H1 (cell line): ENCODE results near the gene ZBTB16. TPM values are rescaled to one million over a fixed set of nuclear protein-coding genes. Genes with fewer than 3 reads are reported as not detected.

Experiments used
- CTCF ChIA-PET: fragments of 300-600 bp; sonication (Branson Sonifier 250); formaldehyde crosslinking; loops from one replicate; lab custom pipeline; 2021; ENCODE audit not compliant: partially characterized antibody; lab: Charles Lee
- POLR2A ChIA-PET: fragments of 300-600 bp; sonication (Branson Sonifier 250); formaldehyde crosslinking; loops from one replicate; lab custom pipeline; 2021; ENCODE audit warnings: inconsistent platforms; ENCODE audit not compliant: partially characterized antibody; lab: Charles Lee
- DNase-seq, 2 experiments: peaks; one replicate each; pipeline versions ENCODE4 v3.0.0 to v3.0.0-alpha.2; 2010 to 2022; ENCODE audit warnings: low spot score in 2 of 2, low read depth in 1 of 2, mixed read lengths in 1 of 2
- FAIRE-seq: peaks from 2 replicates; lab custom pipeline; 2011; peaks lifted over from hg19 to GRCh38; lab: Jason Lieb, UNC
- H2AFZ ChIP-seq: 2 replicates; pipeline ENCODE4 v1.8.1; 2012; ENCODE audit warnings: low read length, inconsistent platforms
- H2AK5ac ChIP-seq: 2 replicates; pipeline ENCODE4 v1.6.1; 2013; ENCODE audit warnings: low read depth, low read length
- H2BK120ac ChIP-seq: replicated peaks from 2 replicates; pipeline ENCODE3; 2013; ENCODE audit warnings: low read depth, low read length, inconsistent platforms
- H2BK12ac ChIP-seq: 2 replicates; pipeline ENCODE4 v1.6.1; 2013; ENCODE audit warnings: low read depth, low read length
- H2BK15ac ChIP-seq: 2 replicates; pipeline ENCODE4 v1.6.1; 2013; ENCODE audit warnings: low read length
- H2BK20ac ChIP-seq: 2 replicates; pipeline ENCODE4 v1.6.1; 2013; ENCODE audit warnings: low read length
- H2BK5ac ChIP-seq: 2 replicates; pipeline ENCODE4 v1.6.1; 2013; ENCODE audit warnings: low read depth, low read length
- H3K14ac ChIP-seq: 2 replicates; pipeline ENCODE4 v1.6.1; 2013; ENCODE audit warnings: inconsistent platforms; ENCODE audit not compliant: insufficient read length
- H3K18ac ChIP-seq: 2 replicates; pipeline ENCODE4 v1.6.1; 2013; ENCODE audit warnings: low read length; ENCODE audit errors: extremely low read depth
- H3K23ac ChIP-seq: 2 replicates; pipeline ENCODE4 v1.6.1; 2013; ENCODE audit warnings: inconsistent platforms; ENCODE audit not compliant: insufficient read length
- H3K23me2 ChIP-seq: 2 replicates; pipeline ENCODE4 v1.6.1; 2013; ENCODE audit warnings: low read depth, low read length
- H3K27ac ChIP-seq: 2 replicates; pipeline ENCODE4 v1.6.1; 2011; ENCODE audit warnings: low read depth, low read length, inconsistent platforms
- H3K27me3 ChIP-seq, 4 experiments: replicated peaks in 1 of 4; 1 replicate in 1 of 4; 2 replicates in 3 of 4; pipeline versions ENCODE4 v1.6.1 to v1.8.1; 2011 to 2013; ENCODE audit warnings: low read length in 3 of 4, mild to moderate bottlenecking in 3 of 4, inconsistent platforms in 2 of 4, mixed read lengths in 2 of 4, moderate library complexity in 1 of 4; ENCODE audit not compliant: control insufficient read depth in 3 of 4, insufficient read depth in 3 of 4; ENCODE audit errors: extremely low read depth in 1 of 4
- H3K36me3 ChIP-seq, 4 experiments: 2 replicates each; pipeline versions ENCODE4 v1.6.1 to v1.8.1; 2011 to 2013; ENCODE audit warnings: mild to moderate bottlenecking in 4 of 4, low read length in 3 of 4, moderate library complexity in 2 of 4, control low read depth in 1 of 4, inconsistent platforms in 1 of 4; ENCODE audit not compliant: insufficient read depth in 4 of 4, control insufficient read depth in 2 of 4
- H3K4ac ChIP-seq: replicated peaks from 2 replicates; pipeline ENCODE3; 2013; ENCODE audit warnings: low read length, low read depth, mixed read lengths, inconsistent platforms; ENCODE audit not compliant: insufficient read length
- H3K4me1 ChIP-seq, 4 experiments: replicated peaks in 1 of 4; 1 replicate in 1 of 4; 2 replicates in 3 of 4; pipeline versions ENCODE4 v1.6.1 to v1.8.1; 2011 to 2013; ENCODE audit warnings: low read length in 3 of 4, inconsistent platforms in 2 of 4, mixed read lengths in 1 of 4; ENCODE audit not compliant: insufficient read depth in 4 of 4, control insufficient read depth in 3 of 4
- H3K4me2 ChIP-seq, 2 experiments: 2 replicates each; pipeline versions ENCODE4 v1.6.1 to v1.8.1; 2011 to 2013; ENCODE audit warnings: low read depth in 2 of 2, low read length in 2 of 2, control low read depth in 1 of 2, inconsistent platforms in 1 of 2, mild to moderate bottlenecking in 1 of 2; ENCODE audit not compliant: insufficient read depth in 1 of 2
- H3K4me3 ChIP-seq, 4 experiments: fragments of 200-600, 300-600 bp in 1 of 4; sonication (generic), shearing (Covaris generic), sonication (Bioruptor Twin) in 1 of 4; 2 replicates each; pipeline versions ENCODE4 v1.5.1 to v1.8.1; 2011 to 2016; ENCODE audit warnings: low read length in 4 of 4, low read depth in 3 of 4, control low read depth in 2 of 4, inconsistent platforms in 2 of 4, mild to moderate bottlenecking in 2 of 4, mixed read lengths in 1 of 4, moderate library complexity in 1 of 4; ENCODE audit not compliant: insufficient read depth in 2 of 4; ENCODE audit errors: extremely low read depth in 1 of 4
- H3K56ac ChIP-seq: replicated peaks from 2 replicates; pipeline ENCODE3; 2013; ENCODE audit warnings: low read depth, mild to moderate bottlenecking, mixed read lengths, low read length, inconsistent platforms; ENCODE audit not compliant: insufficient read length
- H3K79me1 ChIP-seq: 2 replicates; pipeline ENCODE4 v1.6.1; 2013; ENCODE audit warnings: low read depth, low read length, control low read depth
- H3K79me2 ChIP-seq, 2 experiments: 2 replicates each; pipeline versions ENCODE4 v1.6.1 to v1.8.1; 2012 to 2013; ENCODE audit warnings: low read length in 2 of 2, mild to moderate bottlenecking in 2 of 2, inconsistent platforms in 1 of 2; ENCODE audit not compliant: insufficient read depth in 2 of 2, control insufficient read depth in 1 of 2
- H3K9ac ChIP-seq, 4 experiments: replicated peaks in 1 of 4; 1 replicate in 1 of 4; 2 replicates in 3 of 4; pipeline versions ENCODE4 v1.6.1 to v1.8.1; 2011 to 2013; ENCODE audit warnings: low read depth in 3 of 4, low read length in 3 of 4, control low read depth in 2 of 4, mild to moderate bottlenecking in 2 of 4, moderate library complexity in 2 of 4, inconsistent platforms in 1 of 4; ENCODE audit errors: extremely low read depth in 1 of 4
- H3K9me3 ChIP-seq, 2 experiments: 2 replicates each; pipeline versions ENCODE4 v1.6.1 to v1.8.1; 2012 to 2013; ENCODE audit warnings: mild to moderate bottlenecking in 2 of 2, moderate library complexity in 2 of 2, control low read depth in 1 of 2, inconsistent platforms in 1 of 2, low read depth in 1 of 2, low read length in 1 of 2, mixed read lengths in 1 of 2; ENCODE audit not compliant: insufficient read depth in 2 of 2
- H4K20me1 ChIP-seq, 2 experiments: replicated peaks in 1 of 2; 2 replicates each; pipeline versions ENCODE3 to v1.8.1; 2011 to 2013; ENCODE audit warnings: inconsistent platforms in 2 of 2, low read length in 2 of 2, mild to moderate bottlenecking in 1 of 2; ENCODE audit not compliant: insufficient read depth in 2 of 2, control insufficient read depth in 1 of 2
- H4K5ac ChIP-seq: 2 replicates; pipeline ENCODE4 v1.6.1; 2013; ENCODE audit warnings: low read length, low read depth, mixed read lengths, inconsistent platforms; ENCODE audit not compliant: insufficient read length
- H4K8ac ChIP-seq: 2 replicates; pipeline ENCODE4 v1.8.0; 2013; ENCODE audit warnings: mild to moderate bottlenecking, moderate library complexity, low read length, inconsistent platforms; ENCODE audit not compliant: insufficient read depth; ENCODE audit errors: extremely low read depth
- H4K91ac ChIP-seq: replicated peaks from 2 replicates; pipeline ENCODE3; 2013; ENCODE audit warnings: low read length, mixed read lengths, inconsistent platforms; ENCODE audit not compliant: insufficient read length
- CHD1 ChIP-seq: IDR thresholded peaks from 2 replicates; pipeline ENCODE4 v1.6.1; 2012; ENCODE audit warnings: low read depth, low read length, improper control_type of control experiment
- FOSL1 ChIP-seq: IDR thresholded peaks from 2 replicates; pipeline ENCODE4 v1.6.1; 2011; ENCODE audit warnings: mild to moderate bottlenecking, low read depth, low read length, moderate library complexity; ENCODE audit not compliant: insufficient read depth
- HDAC2 ChIP-seq, 2 experiments: fragments of 300-600 bp in 1 of 2; sonication (generic) in 1 of 2; IDR thresholded peaks; 2 replicates each; pipeline ENCODE4 v1.6.1; 2011 to 2012; ENCODE audit warnings: low read depth in 2 of 2, low read length in 2 of 2, mild to moderate bottlenecking in 2 of 2, moderate library complexity in 2 of 2, borderline replicate concordance in 1 of 2, inconsistent platforms in 1 of 2
- KDM1A ChIP-seq: fragments of 200-600, 300-600 bp; sonication (generic); IDR thresholded peaks from 2 replicates; pipeline ENCODE4 v1.7.1; 2016; ENCODE audit warnings: mild to moderate bottlenecking, low read length, borderline replicate concordance
- SRF ChIP-seq: IDR thresholded peaks from 2 replicates; pipeline ENCODE4 v1.6.1; 2011; ENCODE audit warnings: mild to moderate bottlenecking, low read depth, low read length, moderate library complexity
- TAF7 ChIP-seq: optimal IDR thresholded peaks from 2 replicates; pipeline ENCODE3; 2011; ENCODE audit warnings: low read depth, mild to moderate bottlenecking, inconsistent platforms, low read length, moderate library complexity, borderline replicate concordance
- WGBS, 2 experiments: shearing (Covaris generic) in 1 of 2; methylation state at CpG; one replicate each; pipeline versions ENCODE4 v1.1.6 to v1.1.7; 2013 to 2015; ENCODE audit warnings: low lambda C conversion rate in 2 of 2, mixed read lengths in 2 of 2, inconsistent platforms in 1 of 2, low coverage in 1 of 2, missing lambda C conversion rate in 1 of 2; ENCODE audit not compliant: insufficient replicate concordance in 2 of 2, insufficient coverage in 1 of 2, insufficient read length in 1 of 2; ENCODE audit errors: extremely low coverage in 1 of 2, missing lambda C conversion rate in 1 of 2; 5-methylcytosine and 5-hydroxymethylcytosine counted together
- polyA plus RNA-seq, 7 experiments: library from polyadenylated mRNA; depleted of rRNA in 3 of 7; stranded (reverse) in 5 of 7; unstranded in 2 of 7; fragments of >200 nt in 5 of 7; fragments of 200-250 nt in 2 of 7; gene quantifications; 1 replicate in 5 of 7; 2 replicates in 1 of 7; 4 replicates in 1 of 7; pipeline versions ENCODE4 v1.2.1 to v1.2.3, GENCODE V29; 2011 to 2013; ENCODE audit warnings: missing spikeins in 2 of 7, mixed read lengths in 2 of 7
- total RNA-seq: library from RNA; stranded (reverse); fragmentation: NEBNext Ultra II Directional; extraction: Animal tissue kit (Norgen Biotek cat#: 25700); gene quantifications from 2 replicates; pipeline ENCODE4 v1.2.1, GENCODE V29; 2021
- TF ChIP-seq, protein P1 (sequence below): IDR thresholded peaks from 2 replicates; pipeline ENCODE4 v1.6.1; 2012; ENCODE audit warnings: inconsistent platforms

The ZBTB16 gene
- total and polyA plus RNA-seq, 2 of the 8 experiments (the other 6 are each of a cell fraction or from before 2014, with no cell fraction given) = 0.12 to 0.61 TPM

DNA sequence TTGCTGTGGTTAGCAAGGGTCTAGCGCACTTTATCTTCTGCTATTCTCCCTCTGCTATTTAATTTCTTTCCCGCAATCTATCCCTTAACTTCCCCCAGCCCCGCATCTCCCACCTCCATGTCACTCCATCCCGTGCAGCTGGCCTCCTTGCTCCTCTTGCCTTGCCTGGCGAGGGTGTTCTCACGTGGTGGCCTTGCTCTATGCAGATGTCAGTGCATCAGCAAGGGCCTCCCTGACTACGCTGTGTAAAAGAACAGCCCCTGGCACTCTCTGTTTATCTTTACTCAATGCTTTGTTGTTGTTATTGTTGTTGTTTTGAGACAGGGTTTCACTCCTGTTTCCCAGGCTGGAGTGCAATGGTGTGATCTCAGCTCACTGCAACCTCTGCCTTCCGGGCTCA lies 122.2 kb downstream of the ZBTB16 start:
- Histone ChIP-seq H3K4ac (no peak overlapping the region), H2AK5ac (no peak overlapping the region), H2BK5ac (no peak overlapping the region), H3K27me3 (no peaks in the 10 kb centered on the region), H4K5ac (no peak overlapping the region), H2BK12ac (no peak overlapping the region), H3K56ac (no peak overlapping the region), H3K79me1 (no peaks in the 10 kb centered on the region), H2BK20ac (no peak overlapping the region), H2AFZ (no peak overlapping the region), H3K36me3 (no peaks in the 10 kb centered on the region; a peak in 1 of 8 replicates), H3K9me3 (no peaks in the 10 kb centered on the region), H3K14ac (no peak overlapping the region), H3K4me2 (no peak overlapping the region), H2BK120ac (no peak overlapping the region), H3K79me2 (no peaks in the 10 kb centered on the region), H3K18ac (no peak overlapping the region), H4K8ac (no peak overlapping the region), H3K9ac (no peak overlapping the region), H4K91ac (no peak overlapping the region), H3K23me2 (no peaks in the 10 kb centered on the region), H2BK15ac (no peak overlapping the region), H4K20me1 (no peaks in the 10 kb centered on the region), H3K27ac (no peak overlapping the region), H3K4me1 (peaks cover 0 to 6% (median 0%) of the 10 kb centered on the region in 4 experiments; a peak in 2 of 7 replicates), H3K4me3 (no peak overlapping the region), H3K23ac (no peak overlapping the region)
- no peak for FAIRE-seq
- ChIA-PET POLR2A (interaction anchor here (0.6 kb wide), 1 partner anchor 48 kb away, joined by 3 read pairs; no protein-coding TSS in a partner anchor), CTCF (interaction anchor here (0.6 to 8.8 kb wide), 21 partner anchors 10 to 285 kb away, joined by 3 to 109 read pairs (median 9); no protein-coding TSS in a partner anchor)
- no peak for DNase-seq
- TF ChIP-seq CHD1 = no peak
- TF ChIP-seq TAF7 = no peak
- TF ChIP-seq KDM1A = no peak
- no peak for TF ChIP-seq SRF
- TF ChIP-seq, protein P1, sequence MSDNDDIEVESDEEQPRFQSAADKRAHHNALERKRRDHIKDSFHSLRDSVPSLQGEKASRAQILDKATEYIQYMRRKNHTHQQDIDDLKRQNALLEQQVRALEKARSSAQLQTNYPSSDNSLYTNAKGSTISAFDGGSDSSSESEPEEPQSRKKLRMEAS = no peak
- no peak for TF ChIP-seq HDAC2 (IDR thresholded peaks at IDR 0.05; ENCODE audit: borderline replicate concordance in 1 of 2, low read depth in 2 of 2, low read length in 2 of 2)
- no peak for TF ChIP-seq FOSL1
- 91% methylated on average over 8 of the region's 8 CpGs; no CpG with 5 or more reads in 1 of the 2 experiments for WGBS, 2 experiments
